Cardiac fibroblast (primary cell): ENCODE measurements around the gene LRRC4C.

Source experiments
- DNase-seq, 2 donors: peaks; one replicate each; pipeline versions ENCODE4 v3.0.0 to v3.0.0-alpha.2; 2010; ENCODE audit warnings: low read depth in 2 of 2
- H3K4me3 ChIP-seq, 2 donors: replicated peaks in 1 of 2; 1 replicate in 1 of 2; 2 replicates in 1 of 2; pipeline ENCODE4 v1.5.1; 2011; ENCODE audit warnings: low read depth in 2 of 2, low read length in 2 of 2, mild to moderate bottlenecking in 2 of 2, moderate library complexity in 1 of 2
- CTCF ChIP-seq: IDR thresholded peaks from one replicate; pipeline ENCODE4 v1.5.1; 2011; ENCODE audit warnings: low read depth, mild to moderate bottlenecking, low read length, inconsistent platforms

Gene LRRC4C

GRCh38 chr11:40514124-40514523, 945.3 kb downstream of the LRRC4C start:
- no peak overlapping the region for H3K4me3 ChIP-seq
- no peak for TF ChIP-seq CTCF
- DNase-seq: no peak

- TF ChIP-seq CTCF: no peak
- no peak for DNase-seq
- H3K4me3 ChIP-seq: no peak overlapping the region
These were observed 946.2 kb downstream of the LRRC4C start for GRCh38 chr11:40513281-40513680.

GRCh38 chr11:40508303-40508702, 951.1 kb downstream of the LRRC4C start:
- no peak for TF ChIP-seq CTCF
- DNase-seq: no peak
- no peak overlapping the region for H3K4me3 ChIP-seq

- DNase-seq: no peak
- no peak for TF ChIP-seq CTCF
- no peak overlapping the region for H3K4me3 ChIP-seq
These were observed 953.2 kb downstream of the LRRC4C start for GRCh38 chr11:40506226-40506625.

GRCh38 chr11:40491341-40491740, 968.1 kb downstream of the LRRC4C start:
- DNase-seq: no peak
- no peak overlapping the region for H3K4me3 ChIP-seq
- no peak for TF ChIP-seq CTCF

GRCh38 chr11:40467771-40468170, 991.7 kb downstream of the LRRC4C start:
- DNase-seq: no peak
- TF ChIP-seq CTCF: no peak
- no peak overlapping the region for H3K4me3 ChIP-seq

GRCh38 chr11:40445391-40445790, 1014.1 kb downstream of the LRRC4C start:
- no peak for TF ChIP-seq CTCF
- DNase-seq: no peak
- H3K4me3 ChIP-seq: no peak overlapping the region
